CD1c-positive myeloid dendritic cell (primary cell): Measurements from ENCODE around the gene RANGAP1.
A peak's percentile ranks its signal among the peaks of the same experiment; 100 is the strongest.
"Not testable (repeated sequence)": the region's sequence is repeated elsewhere in the genome, so short reads cannot be mapped to it uniquely, and the experiment has no call there.

ENCODE experiments used
- DNase-seq: peaks from one replicate; pipeline ENCODE4 v3.0.0-alpha.2; 2016; ENCODE audit errors: extremely low spot score

Gene RANGAP1

GRCh38 chr22:41300661-41301060, 14.7 kb upstream of the RANGAP1 start:
- DNase-seq, result no peak

- no peak for DNase-seq
Observed at GRCh38 chr22:41296826-41297667, 11.1 kb upstream of the RANGAP1 start.

GRCh38 chr22:41294816-41295215, 8.8 kb upstream of the RANGAP1 start:
- not testable (repeated sequence) for DNase-seq

DNA sequence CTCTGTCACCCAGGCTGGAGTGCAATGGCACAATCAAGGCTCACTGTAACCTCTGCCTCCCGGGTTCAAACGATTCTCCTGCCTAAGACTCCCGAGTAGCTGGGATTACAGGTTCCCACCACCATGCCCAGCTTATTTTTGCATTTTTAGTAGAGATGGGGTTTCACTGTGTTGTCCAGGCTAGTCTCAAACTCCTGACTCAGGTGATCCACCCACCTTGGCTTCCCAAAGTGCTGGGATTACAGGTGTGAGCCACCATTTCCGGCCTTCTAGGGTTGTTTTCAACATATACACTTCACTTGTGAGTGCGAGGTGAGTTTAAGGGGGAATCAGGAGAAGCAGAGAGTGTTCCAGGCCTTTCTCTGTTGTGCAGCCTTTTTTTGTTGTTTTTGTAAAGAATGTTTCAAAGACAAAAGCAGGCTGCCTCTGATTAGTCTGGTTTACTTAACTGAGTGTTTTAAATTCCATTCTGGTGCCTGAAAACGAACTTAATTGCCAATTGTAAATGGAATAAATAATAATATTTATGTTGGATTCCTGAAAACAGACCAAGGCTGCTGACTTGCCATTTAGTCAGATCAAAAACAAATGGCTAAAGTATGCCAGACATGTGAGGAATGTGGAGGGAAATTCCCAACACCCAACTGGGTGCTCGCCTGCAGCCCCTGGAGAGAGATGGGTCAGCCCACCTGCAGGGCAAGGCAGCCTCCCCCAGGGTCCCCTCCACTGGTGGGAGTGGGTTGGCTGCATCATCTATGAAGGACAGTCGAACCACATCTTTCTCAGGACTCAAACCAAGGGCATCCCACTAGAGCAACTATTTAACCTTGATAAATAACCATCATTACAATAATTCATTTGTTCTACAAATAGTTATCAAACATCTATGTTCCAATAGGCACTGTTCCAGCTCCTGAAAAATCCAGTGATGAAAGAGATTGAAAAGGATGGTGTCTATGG, 4.6 kb upstream of the RANGAP1 start:
- no peak for DNase-seq

- DNase-seq, result peak; percentile 63
Observed at GRCh38 chr22:41289671-41290070, 3.7 kb upstream of the RANGAP1 start.

GRCh38 chr22:41288245-41288946, 2.4 kb upstream of the RANGAP1 start:
- no peak for DNase-seq

DNA sequence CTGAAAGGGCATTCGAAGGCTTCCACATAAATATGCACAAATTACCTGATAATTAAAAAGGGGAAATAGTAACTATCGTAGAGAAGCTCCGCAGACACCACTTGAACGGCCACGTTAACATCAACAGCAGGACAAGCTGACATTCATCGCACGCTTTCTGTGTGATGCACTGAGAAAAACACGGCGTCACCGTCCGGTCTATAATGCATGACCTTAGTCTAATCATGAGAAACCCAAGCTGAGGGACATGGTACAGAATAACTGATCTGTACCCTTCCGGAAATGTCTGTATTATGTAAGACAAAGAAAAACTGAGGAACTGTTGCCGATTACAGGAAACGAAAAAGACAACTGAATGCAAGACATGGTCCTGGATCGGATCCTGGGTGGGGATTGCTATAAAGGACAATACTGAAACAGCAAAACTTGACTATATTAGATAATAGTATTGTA, 678 bp upstream of the RANGAP1 start:
- DNase-seq, result peak; percentile 86

- DNase-seq, result peak; percentile 87
Observed at GRCh38 chr22:41285441-41285819, 557 bp downstream of the RANGAP1 start.

GRCh38 chr22:41284465-41284864, 1.5 kb downstream of the RANGAP1 start:
- DNase-seq, result no peak

GRCh38 chr22:41280854-41281253, 5.1 kb downstream of the RANGAP1 start:
- no peak for DNase-seq

- no peak for DNase-seq
Observed at GRCh38 chr22:41280065-41280464, 5.9 kb downstream of the RANGAP1 start.

DNA sequence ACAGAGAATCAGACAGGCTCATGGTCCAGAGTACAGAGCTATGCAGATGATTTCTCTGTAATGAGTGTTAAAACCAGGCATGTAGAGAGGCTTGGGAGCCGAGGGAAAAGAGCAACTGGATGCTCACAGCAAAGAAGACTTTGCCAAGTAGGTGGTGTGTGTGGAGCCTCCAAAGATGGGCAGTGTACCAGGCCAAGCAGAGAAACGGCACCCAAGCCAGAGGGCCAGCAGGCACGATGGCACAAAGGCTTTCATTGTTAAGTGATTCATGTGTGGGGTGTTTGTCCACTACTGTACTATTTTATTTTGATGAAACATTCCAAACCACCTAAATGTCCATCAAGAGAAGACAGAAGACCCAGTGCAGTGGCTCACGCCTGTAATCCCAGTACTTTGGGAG, 11.1 kb downstream of the RANGAP1 start:
- no peak for DNase-seq

- no peak for DNase-seq
Observed at GRCh38 chr22:41273128-41273527, 12.9 kb downstream of the RANGAP1 start.

DNA sequence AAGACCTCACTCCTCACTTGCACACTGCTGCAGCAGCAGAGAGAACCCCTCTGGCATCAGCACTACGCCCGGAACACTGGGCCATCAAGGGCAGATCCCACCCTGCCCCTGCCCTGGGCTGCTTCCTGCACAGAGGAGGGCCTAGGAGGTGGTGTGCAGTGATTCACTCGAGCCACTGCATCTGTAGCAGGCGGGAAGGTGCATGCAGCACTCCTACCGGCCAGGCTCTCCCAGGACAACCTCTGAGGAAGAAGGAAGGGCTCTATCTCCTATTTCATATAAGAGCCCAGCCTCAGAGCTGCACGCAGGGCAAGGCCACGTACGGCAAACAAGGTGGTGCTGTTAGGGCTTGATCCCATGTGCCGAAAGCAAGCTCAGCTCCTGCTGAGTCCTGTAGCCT, 14.2 kb downstream of the RANGAP1 start:
- DNase-seq, result no peak

DNA sequence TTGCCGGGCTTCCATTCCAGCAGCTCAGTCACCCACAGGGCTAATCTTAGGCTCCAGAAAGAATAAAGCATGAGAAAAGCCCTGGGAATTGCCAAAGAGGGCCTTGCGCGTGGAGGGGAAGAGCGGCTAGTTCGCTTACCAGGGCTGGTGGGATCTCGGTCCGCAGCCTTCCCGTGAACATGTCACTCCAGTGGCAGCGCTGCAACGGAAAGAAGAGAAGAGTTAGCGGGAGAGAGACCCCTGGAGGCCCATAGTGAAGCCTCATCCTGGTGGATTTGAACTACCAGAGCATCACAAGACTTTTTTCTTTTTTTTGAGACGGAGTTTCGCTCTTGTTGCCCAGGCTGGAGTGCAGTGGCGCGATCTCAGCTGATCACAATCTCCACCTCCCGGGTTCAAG, 18.0 kb downstream of the RANGAP1 start:
- no peak for DNase-seq

DNA sequence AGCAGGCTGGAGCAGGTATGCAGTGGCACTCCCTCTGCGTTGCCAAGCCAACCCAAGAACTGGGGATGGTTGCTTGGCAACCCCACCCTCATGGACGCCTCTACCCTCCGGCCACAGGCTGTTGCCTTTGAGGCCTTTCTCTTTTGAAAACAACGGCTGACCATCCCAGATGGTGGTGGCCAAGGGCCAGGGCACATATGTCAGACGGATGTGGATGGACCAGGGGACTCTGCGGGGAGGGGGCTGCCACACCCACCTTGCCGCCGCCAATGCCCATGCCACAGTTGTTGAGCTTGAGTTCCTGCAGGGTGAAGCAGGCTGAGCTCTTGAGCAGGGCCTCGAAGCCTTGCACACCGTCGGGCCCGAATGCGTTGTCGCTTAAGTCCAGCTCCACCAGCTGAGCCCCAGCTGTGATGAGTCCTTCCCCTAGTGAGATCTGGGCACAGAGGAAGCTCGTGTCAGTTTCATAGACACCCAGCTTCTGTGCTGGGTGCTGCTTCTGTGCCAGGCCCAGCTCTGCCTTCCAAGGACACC, 21.5 kb downstream of the RANGAP1 start:
- no peak for DNase-seq

- no peak for DNase-seq
Observed at GRCh38 chr22:41263704-41264103, 22.3 kb downstream of the RANGAP1 start.

- no peak for DNase-seq
Observed at GRCh38 chr22:41262250-41262765, 23.7 kb downstream of the RANGAP1 start.

GRCh38 chr22:41261541-41262249, 24.3 kb downstream of the RANGAP1 start:
- no peak for DNase-seq

DNA sequence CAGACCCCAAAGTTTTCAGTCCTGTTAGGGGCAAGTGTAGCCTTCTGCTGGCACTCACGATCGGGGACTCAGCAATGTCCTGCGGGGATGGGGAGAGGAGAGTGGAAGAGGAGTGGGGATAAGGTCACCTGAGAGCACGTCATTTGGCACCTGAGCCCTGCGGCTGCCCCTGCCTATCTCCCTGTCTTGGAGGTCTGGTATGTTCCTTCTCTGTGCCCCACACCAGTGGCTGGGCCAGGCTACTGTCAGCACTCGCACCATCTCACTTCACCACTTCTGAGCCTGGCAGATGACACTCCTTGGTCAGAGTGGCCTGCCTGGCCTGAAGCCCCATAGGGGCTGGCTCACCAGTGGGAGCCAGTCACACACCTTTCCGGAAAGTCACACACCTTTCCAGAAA, 25.1 kb downstream of the RANGAP1 start:
- no peak for DNase-seq

DNA sequence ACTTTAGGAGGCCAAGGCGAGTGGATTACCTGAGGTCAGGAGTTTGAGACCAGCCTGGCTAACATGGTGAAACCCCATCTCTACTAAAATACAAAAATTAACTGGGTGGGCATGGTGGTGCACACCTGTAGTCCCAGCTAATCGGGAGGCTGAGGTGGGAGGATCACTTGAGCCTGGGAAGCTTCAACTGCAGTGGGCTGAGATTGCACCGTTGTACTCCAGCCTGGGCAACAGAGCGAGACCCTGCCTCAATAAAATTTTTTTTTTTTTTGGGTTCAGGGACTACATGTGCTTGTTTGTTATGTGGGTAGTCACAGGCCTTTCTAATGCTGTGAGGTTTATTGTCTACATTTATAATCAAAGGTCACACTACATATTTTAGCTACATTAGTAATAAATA, 26.2 kb downstream of the RANGAP1 start:
- DNase-seq, result not testable (repeated sequence)
